DND-41 (cell line): ENCODE measurements around the gene KCNJ6.

Experiments used
- CTCF ChIP-seq: IDR thresholded peaks from 2 replicates; pipeline ENCODE4 v1.5.1; 2012; ENCODE audit warnings: borderline replicate concordance, low read length, moderate library complexity, mild to moderate bottlenecking; ENCODE audit not compliant: poor library complexity, severe bottlenecking; ENCODE audit errors: extremely low read depth
- EZH2 ChIP-seq: IDR thresholded peaks from 3 replicates; pipeline ENCODE4 v1.6.1; 2012; ENCODE audit warnings: borderline replicate concordance, low read depth, mild to moderate bottlenecking, moderate library complexity, low read length, inconsistent platforms; ENCODE audit not compliant: severe bottlenecking

DNA sequence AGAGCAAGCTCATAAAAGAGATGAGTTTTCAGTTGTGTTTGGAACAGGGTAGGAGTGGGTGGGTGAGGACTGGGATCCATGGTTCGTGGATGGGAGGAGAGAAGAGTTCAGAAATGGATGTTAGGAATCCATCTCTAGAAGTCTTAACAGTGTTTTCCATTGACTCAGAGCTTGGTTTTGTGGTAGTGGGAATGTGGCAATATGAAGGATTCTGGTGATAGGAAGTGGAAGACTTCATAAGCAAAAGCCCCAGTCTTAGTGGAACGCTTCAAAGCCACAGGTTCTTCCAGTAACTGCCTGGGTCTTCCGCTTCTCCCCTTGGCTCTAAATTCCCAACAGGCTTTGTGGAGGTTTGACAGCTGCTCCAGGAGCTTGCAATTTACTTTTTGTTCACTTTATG, 167.9 kb downstream of the KCNJ6 start:
- TF ChIP-seq CTCF (no peak), EZH2 (no peak)
